NCI-H146 treated with DMSO at 0.1 percent for 48 hours (cell line): ENCODE results near the gene SIT1.
"Not testable (repeated sequence)": the region's sequence is repeated elsewhere in the genome, so short reads cannot be mapped to it uniquely, and the experiment has no call there.

Source experiments
- DNase-seq: peaks from one replicate; lab custom pipeline; 2025; ENCODE audit not compliant: unreplicated experiment; lab: John Stamatoyannopoulos, UW

SIT1 gene

GRCh38 chr9:35638751-35639150, 12.0 kb downstream of the SIT1 start:
- not testable (repeated sequence) for DNase-seq

DNA sequence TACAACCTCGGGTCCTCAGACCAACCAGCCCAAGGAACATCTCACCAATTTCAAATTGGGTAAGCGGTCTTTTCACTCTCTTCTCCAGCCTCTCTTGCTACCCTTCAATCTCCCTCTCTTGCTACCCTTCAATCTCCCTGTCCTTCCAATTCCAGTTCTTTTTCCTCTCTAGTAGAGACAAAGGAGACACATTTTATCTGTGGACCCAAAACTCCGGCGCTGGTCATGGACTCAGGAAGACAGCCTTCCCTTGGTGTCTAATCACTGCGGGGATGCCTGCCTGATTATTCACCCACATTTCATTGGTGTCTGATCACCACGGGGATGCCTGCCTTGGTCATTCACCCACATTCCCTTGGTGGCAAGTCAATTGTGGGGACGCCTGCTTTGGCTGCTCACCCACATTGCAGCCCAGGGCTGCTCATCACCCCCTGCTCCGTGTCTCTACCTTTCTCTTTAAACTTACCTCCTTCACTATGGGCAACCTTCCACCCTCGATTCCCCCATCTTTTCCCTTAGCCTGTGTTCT, 13.2 kb downstream of the SIT1 start:
- DNase-seq, result not testable (repeated sequence)

DNA sequence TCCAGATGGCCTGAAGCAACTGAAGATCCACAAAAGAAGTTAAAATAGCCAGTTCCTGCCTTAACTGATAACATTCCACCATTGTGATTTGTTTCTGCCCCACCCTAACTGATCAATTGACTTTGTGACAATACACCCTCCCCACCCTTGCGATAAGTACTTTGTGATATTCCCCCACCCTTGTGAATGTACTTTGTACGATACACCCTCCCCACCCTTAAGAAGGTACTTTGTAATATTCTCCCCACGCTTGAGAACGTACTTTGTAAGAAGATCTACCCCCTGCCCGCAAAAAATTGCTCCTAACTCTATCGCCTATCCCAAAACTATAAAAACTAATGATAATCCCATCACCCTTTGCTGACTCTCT, 13.9 kb downstream of the SIT1 start:
- not testable (repeated sequence) for DNase-seq

- DNase-seq, result no peak
Observed at GRCh38 chr9:35636135-35636876, 14.4 kb downstream of the SIT1 start.

DNA sequence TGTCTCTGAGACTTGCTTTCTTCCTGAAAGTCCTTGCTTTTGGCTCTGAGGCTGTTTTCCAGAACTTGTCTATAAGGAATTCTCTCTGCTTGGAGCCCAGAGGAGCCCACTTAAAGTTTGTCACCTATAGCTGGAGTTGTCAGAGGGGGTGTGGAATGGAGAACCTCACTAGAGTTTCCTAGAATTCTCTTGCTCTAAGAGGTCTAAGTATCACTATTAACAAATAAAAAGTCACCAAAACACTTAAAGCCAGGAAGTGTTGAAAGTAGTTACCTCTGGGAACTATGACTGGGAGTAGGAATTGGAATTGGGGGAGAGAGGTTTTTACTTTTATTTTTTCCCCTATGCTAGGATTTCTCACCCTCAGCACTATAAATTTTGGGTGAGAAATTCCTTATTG, 15.0 kb downstream of the SIT1 start:
- DNase-seq, result no peak

DNA sequence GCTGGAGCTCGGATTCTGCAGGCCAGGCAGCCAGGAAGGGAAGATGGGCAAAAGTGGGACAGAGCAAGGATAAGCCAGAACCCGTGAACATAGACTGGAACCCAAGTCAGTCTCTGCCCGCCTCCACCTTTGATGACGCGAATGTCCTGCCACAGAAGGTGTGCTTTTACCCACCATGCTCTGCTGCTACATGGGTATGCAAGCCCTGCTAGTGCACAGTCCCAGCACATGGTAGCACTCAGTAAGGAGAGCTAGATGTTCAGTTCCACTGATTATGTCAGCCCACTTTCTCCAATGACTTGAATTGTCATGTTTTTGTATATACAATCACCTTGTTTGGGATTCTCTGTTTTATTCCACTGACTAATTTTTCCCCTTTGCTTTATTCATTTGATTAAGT, 21.1 kb downstream of the SIT1 start:
- DNase-seq, result no peak

GRCh38 chr9:35628389-35628991, 22.2 kb downstream of the SIT1 start:
- DNase-seq, result no peak

DNA sequence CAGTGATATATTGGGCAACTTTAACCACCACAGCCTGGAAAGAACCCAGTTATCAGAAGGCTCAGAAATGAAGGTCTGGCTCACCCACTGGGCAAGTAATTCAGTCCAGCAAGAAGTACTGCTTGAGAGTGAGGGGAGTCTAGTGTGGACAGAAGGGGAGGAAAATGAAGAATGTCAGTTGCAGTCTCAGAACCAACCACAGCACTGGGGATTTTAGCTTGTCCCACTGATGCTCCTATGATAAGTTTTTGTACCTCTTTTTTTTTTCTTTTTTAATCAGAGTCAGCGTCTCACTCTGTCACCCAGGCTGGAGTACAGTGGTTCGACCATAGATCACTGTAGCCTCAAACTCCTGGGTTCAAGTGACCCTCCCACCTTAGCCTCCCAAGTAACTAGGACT, 23.2 kb downstream of the SIT1 start:
- DNase-seq, result no peak

DNA sequence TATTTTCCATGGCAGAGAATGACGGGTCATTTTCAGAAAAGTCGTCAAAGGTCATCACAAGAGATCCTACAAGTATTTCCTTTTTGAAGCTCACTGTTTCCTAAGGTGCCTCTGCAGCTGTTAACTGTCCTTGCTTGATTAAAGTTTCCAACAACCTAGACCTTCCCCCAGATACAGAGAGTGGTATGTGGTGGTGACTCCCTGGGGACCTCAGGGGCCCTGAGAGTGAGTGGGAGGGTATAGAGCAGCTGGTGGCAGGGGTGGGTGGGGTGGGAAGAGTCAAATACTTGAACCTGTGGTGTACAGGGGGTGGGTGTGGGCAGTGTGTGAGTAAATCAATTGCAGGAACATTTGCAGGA, 31.0 kb downstream of the SIT1 start:
- DNase-seq, result no peak

DNA sequence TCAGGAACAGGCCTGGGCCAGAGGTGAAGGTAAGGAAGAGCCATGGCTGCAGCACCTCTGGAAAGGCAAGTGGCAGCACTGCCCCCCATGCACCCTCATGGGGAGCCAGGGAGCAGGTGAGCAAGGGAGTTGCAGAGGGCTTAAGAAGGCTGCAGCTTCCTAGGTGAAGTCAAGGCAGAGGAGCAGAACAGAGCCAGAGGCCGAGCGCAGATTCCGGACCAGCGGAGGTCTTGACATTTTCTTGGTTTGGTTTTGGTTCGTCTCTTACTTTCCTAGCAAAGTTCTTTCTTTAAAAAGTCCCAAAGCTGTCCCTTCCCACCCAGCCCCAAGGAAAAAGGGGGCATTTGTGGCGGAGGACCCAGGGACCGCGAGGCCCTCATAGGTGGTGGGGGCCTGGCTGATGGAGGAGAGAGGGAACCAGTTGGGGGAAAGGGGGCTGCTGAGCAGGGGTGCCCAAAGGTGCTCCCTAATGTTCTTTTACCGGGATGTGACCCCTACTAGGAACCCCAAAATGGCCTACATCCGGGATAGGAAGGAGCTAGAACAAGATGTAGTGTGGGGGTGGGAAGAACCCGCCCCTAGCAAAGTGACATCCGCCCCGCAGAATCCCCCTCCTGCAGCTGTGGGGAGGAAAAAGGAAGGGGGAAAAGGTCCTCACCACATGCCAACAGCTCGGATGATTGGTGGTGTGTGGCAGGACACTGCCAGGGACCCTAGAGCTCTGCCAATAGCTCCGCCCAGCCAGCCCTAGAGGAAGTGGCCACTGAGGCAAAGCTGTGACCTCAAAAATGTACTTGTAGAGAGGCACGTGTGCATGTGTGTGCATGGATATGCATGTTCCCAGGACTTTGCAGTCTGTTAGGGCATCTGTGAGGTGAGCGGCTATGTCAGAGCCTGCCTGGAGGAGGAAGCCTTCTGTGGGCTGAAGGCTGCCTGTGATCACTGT, 31.6 kb downstream of the SIT1 start:
- no peak for DNase-seq

GRCh38 chr9:35618325-35618727, 32.4 kb downstream of the SIT1 start, which contains the start of gene CD72:
Gene CD72 (minus strand): TSS chr9:35618413. CDS start chr9:35618303, 110 bp downstream.
- DNase-seq, result no peak

- DNase-seq, result no peak
Observed at GRCh38 chr9:35617548-35617947, 33.2 kb downstream of the SIT1 start.

GRCh38 chr9:35616681-35617459, 33.9 kb downstream of the SIT1 start:
- peak; percentile 27 for DNase-seq

GRCh38 chr9:35615981-35616680, 34.6 kb downstream of the SIT1 start:
- DNase-seq, result peak; percentile 53

DNA sequence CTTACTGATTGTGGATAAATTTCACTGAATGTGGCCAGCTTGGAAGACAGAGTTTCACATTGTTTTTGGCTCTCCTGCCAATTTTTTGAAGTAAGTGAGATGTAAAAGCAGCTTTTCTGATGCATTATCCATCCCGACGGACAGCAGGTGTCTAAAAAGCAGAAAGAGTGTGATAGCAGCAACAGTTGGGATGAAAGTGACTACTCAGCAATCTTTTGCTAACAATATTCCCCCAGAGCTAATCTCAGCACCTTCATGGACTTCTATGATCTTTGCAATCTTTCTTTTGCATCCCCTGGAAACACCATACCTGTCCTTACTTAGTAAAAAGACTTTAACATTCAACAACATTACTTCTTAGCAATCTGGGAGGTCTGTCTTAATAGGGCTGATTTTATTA, 37.9 kb downstream of the SIT1 start:
- no peak for DNase-seq

GRCh38 chr9:35612066-35612465, 38.7 kb downstream of the SIT1 start:
- DNase-seq, result not testable (repeated sequence)

- no peak for DNase-seq
Observed at GRCh38 chr9:35611230-35611797, 39.4 kb downstream of the SIT1 start.

DNA sequence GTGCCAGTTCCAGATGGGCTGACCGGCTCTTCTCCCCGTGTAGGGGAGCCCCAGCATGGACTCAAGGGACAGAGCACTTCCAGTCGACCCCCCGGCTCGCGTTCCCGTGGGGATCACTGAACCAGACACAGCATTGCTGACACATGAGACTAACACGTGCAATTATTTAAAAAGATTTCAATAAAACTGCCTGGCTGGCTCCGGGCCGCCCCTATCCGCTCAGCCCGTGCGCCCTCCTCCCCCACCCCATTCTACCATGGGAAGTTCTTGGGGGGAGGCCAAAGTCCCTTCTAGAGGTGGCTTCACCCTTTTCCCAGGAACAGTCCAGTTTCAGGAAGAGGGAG, 40.9 kb downstream of the SIT1 start:
- DNase-seq, result no peak

DNA sequence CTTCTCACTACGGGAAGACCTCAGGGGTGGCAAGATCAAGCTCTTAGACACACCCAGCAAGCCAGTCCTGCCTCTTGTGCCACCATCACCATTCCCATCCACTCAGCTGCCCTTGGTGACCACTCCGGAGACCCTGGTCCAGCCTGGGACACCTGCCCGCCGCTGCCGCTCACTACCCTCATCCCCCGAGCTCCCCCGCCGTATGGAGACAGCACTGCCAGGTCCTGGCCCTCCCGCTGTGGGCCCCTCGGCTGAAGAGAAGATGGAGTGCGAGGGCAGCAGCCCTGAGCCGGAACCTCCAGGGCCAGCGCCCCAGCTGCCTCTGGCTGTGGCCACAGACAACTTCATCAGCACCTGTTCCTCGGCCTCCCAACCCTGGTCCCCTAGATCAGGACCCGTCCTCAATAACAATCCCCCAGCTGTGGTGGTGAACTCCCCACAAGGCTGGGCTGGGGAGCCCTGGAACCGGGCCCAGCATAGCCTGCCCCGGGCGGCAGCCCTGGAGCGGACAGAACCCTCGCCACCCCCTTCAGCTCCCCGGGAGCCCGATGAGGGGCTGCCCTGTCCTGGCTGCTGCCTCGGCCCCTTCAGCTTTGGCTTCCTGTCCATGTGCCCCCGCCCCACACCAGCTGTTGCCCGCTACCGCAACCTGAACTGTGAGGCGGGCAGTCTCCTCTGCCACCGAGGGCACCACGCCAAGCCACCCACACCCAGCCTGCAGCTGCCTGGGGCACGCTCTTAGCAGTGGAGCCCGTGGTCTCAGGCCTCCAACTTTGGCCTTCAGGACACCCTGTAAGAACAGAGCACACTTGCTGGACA, 41.5 kb downstream of the SIT1 start:
- DNase-seq, result no peak
